ENCODE measurements around the gene MTCL1. TPM values are rescaled to one million over a fixed set of nuclear protein-coding genes. Genes with fewer than 3 reads are reported as not detected.

Gene MTCL1
- polyA plus RNA-seq, 1 donor = 24.0 TPM

GRCh38 chr18:8830067-8831060, 125.0 kb downstream of the MTCL1 start:
- Histone ChIP-seq H3K9me3 (ENCODE audit: control insufficient read depth, low read depth, low read length) (peaks cover 2% of the 10 kb centered on the region), H3K4me1 (ENCODE audit: control insufficient read depth, insufficient read depth, low read length) (no peaks in the 10 kb centered on the region), H3K27me3 (ENCODE audit: control insufficient read depth, insufficient read depth, low read length) (no peaks in the 10 kb centered on the region), H3K36me3 (ENCODE audit: control insufficient read depth, insufficient read depth, low read length) (peaks cover 4% of the 10 kb centered on the region), H3K4me3 (ENCODE audit: low read length) (no peak overlapping the region), H3K27ac (ENCODE audit: low read length) (no peak overlapping the region)
- DNase-seq = no peak
- WGBS (ENCODE audit: insufficient coverage, low lambda C conversion rate) = 100% methylated on average over 4 of the region's 16 CpGs

GRCh38 chr18:8831112-8831511, 125.8 kb downstream of the MTCL1 start:
- Histone ChIP-seq H3K27me3 (ENCODE audit: control insufficient read depth, insufficient read depth, low read length) (no peaks in the 10 kb centered on the region), H3K36me3 (ENCODE audit: control insufficient read depth, insufficient read depth, low read length) (no peaks in the 10 kb centered on the region), H3K4me3 (ENCODE audit: low read length) (no peak overlapping the region), H3K4me1 (ENCODE audit: control insufficient read depth, insufficient read depth, low read length) (no peaks in the 10 kb centered on the region), H3K9me3 (ENCODE audit: control insufficient read depth, low read depth, low read length) (peaks cover 2% of the 10 kb centered on the region), H3K27ac (ENCODE audit: low read length) (no peak overlapping the region)
- no CpG with 5 or more reads among the region's 3 CpGs for WGBS (ENCODE audit: insufficient coverage, low lambda C conversion rate)
- DNase-seq = no peak

GRCh38 chr18:8831531-8831930, 126.2 kb downstream of the MTCL1 start:
- no CpG with 5 or more reads among the region's 14 CpGs for WGBS (ENCODE audit: insufficient coverage, low lambda C conversion rate)
- peaks cover 2% of the 10 kb centered on the region for H3K9me3 ChIP-seq (ENCODE audit: control insufficient read depth, low read depth, low read length)
- no peaks in the 10 kb centered on the region for H3K4me1 ChIP-seq (ENCODE audit: control insufficient read depth, insufficient read depth, low read length)
- no peak overlapping the region for H3K4me3 ChIP-seq (ENCODE audit: low read length)
- no peak for DNase-seq
- H3K27ac ChIP-seq (ENCODE audit: low read length) = no peak overlapping the region
- H3K36me3 ChIP-seq (ENCODE audit: control insufficient read depth, insufficient read depth, low read length) = no peaks in the 10 kb centered on the region
- no peaks in the 10 kb centered on the region for H3K27me3 ChIP-seq (ENCODE audit: control insufficient read depth, insufficient read depth, low read length)

- Histone ChIP-seq H3K27ac (ENCODE audit: low read length) (no peak overlapping the region), H3K27me3 (ENCODE audit: control insufficient read depth, insufficient read depth, low read length) (no peaks in the 10 kb centered on the region), H3K4me3 (ENCODE audit: low read length) (no peak overlapping the region), H3K9me3 (ENCODE audit: control insufficient read depth, low read depth, low read length) (peaks cover 6% of the 10 kb centered on the region), H3K36me3 (ENCODE audit: control insufficient read depth, insufficient read depth, low read length) (no peaks in the 10 kb centered on the region), H3K4me1 (ENCODE audit: control insufficient read depth, insufficient read depth, low read length) (no peaks in the 10 kb centered on the region)
- no peak for DNase-seq
- 80% methylated on average over 1 of the region's 2 CpGs for WGBS (ENCODE audit: insufficient coverage, low lambda C conversion rate)
These were observed 128.1 kb downstream of the MTCL1 start for GRCh38 chr18:8833480-8833879.

GRCh38 chr18:8834881-8835280, 129.5 kb downstream of the MTCL1 start:
- no peak for DNase-seq
- Histone ChIP-seq H3K36me3 (ENCODE audit: control insufficient read depth, insufficient read depth, low read length) (no peaks in the 10 kb centered on the region), H3K27ac (ENCODE audit: low read length) (no peak overlapping the region), H3K9me3 (ENCODE audit: control insufficient read depth, low read depth, low read length) (peaks cover 6% of the 10 kb centered on the region), H3K4me1 (ENCODE audit: control insufficient read depth, insufficient read depth, low read length) (no peaks in the 10 kb centered on the region), H3K27me3 (ENCODE audit: control insufficient read depth, insufficient read depth, low read length) (no peaks in the 10 kb centered on the region), H3K4me3 (ENCODE audit: low read length) (no peak overlapping the region)
- WGBS (ENCODE audit: insufficient coverage, low lambda C conversion rate) = 94% methylated on average over 3 of the region's 6 CpGs

- Histone ChIP-seq H3K27me3 (ENCODE audit: control insufficient read depth, insufficient read depth, low read length) (no peaks in the 10 kb centered on the region), H3K36me3 (ENCODE audit: control insufficient read depth, insufficient read depth, low read length) (no peaks in the 10 kb centered on the region), H3K9me3 (ENCODE audit: control insufficient read depth, low read depth, low read length) (peaks cover 6% of the 10 kb centered on the region), H3K27ac (ENCODE audit: low read length) (no peak overlapping the region), H3K4me3 (ENCODE audit: low read length) (no peak overlapping the region), H3K4me1 (ENCODE audit: control insufficient read depth, insufficient read depth, low read length) (no peaks in the 10 kb centered on the region)
- WGBS (ENCODE audit: insufficient coverage, low lambda C conversion rate) = 86% methylated on average over 1 of the region's 3 CpGs
- DNase-seq = no peak
These were observed 130.2 kb downstream of the MTCL1 start for GRCh38 chr18:8835521-8835953.

GRCh38 chr18:8839281-8839680, 133.9 kb downstream of the MTCL1 start:
- Histone ChIP-seq H3K36me3 (ENCODE audit: control insufficient read depth, insufficient read depth, low read length) (no peaks in the 10 kb centered on the region), H3K9me3 (ENCODE audit: control insufficient read depth, low read depth, low read length) (peaks cover 6% of the 10 kb centered on the region), H3K27ac (ENCODE audit: low read length) (no peak overlapping the region), H3K4me1 (ENCODE audit: control insufficient read depth, insufficient read depth, low read length) (no peaks in the 10 kb centered on the region), H3K4me3 (ENCODE audit: low read length) (no peak overlapping the region), H3K27me3 (ENCODE audit: control insufficient read depth, insufficient read depth, low read length) (no peaks in the 10 kb centered on the region)
- WGBS (ENCODE audit: insufficient coverage, low lambda C conversion rate) = no CpG with 5 or more reads among the region's 3 CpGs
- no peak for DNase-seq

- Histone ChIP-seq H3K4me1 (ENCODE audit: control insufficient read depth, insufficient read depth, low read length) (no peaks in the 10 kb centered on the region), H3K36me3 (ENCODE audit: control insufficient read depth, insufficient read depth, low read length) (no peaks in the 10 kb centered on the region), H3K4me3 (ENCODE audit: low read length) (no peak overlapping the region), H3K9me3 (ENCODE audit: control insufficient read depth, low read depth, low read length) (peaks cover 3% of the 10 kb centered on the region), H3K27me3 (ENCODE audit: control insufficient read depth, insufficient read depth, low read length) (no peaks in the 10 kb centered on the region), H3K27ac (ENCODE audit: low read length) (no peak overlapping the region)
- DNase-seq = no peak
- no CpG with 5 or more reads among the region's 4 CpGs for WGBS (ENCODE audit: insufficient coverage, low lambda C conversion rate)
These were observed 136.6 kb downstream of the MTCL1 start for GRCh38 chr18:8841781-8842485.

- H3K36me3 ChIP-seq (ENCODE audit: control insufficient read depth, insufficient read depth, low read length) = no peaks in the 10 kb centered on the region
- H3K27ac ChIP-seq (ENCODE audit: low read length) = no peak overlapping the region
- no peak overlapping the region for H3K4me3 ChIP-seq (ENCODE audit: low read length)
- no peaks in the 10 kb centered on the region for H3K9me3 ChIP-seq (ENCODE audit: control insufficient read depth, low read depth, low read length)
- no peaks in the 10 kb centered on the region for H3K27me3 ChIP-seq (ENCODE audit: control insufficient read depth, insufficient read depth, low read length)
- no CpG with 5 or more reads among the region's 5 CpGs for WGBS (ENCODE audit: insufficient coverage, low lambda C conversion rate)
- no peak for DNase-seq
- H3K4me1 ChIP-seq (ENCODE audit: control insufficient read depth, insufficient read depth, low read length) = no peaks in the 10 kb centered on the region
These were observed 137.2 kb downstream of the MTCL1 start for GRCh38 chr18:8842506-8842905.

GRCh38 chr18:8843005-8843404, 137.6 kb downstream of the MTCL1 start:
- no peaks in the 10 kb centered on the region for H3K27me3 ChIP-seq (ENCODE audit: control insufficient read depth, insufficient read depth, low read length)

More at GRCh38 chr18:8843005-8843404, 137.6 kb downstream of the MTCL1 start:
- Histone ChIP-seq H3K9me3 (ENCODE audit: control insufficient read depth, low read depth, low read length) (no peaks in the 10 kb centered on the region), H3K4me1 (ENCODE audit: control insufficient read depth, insufficient read depth, low read length) (no peaks in the 10 kb centered on the region), H3K36me3 (ENCODE audit: control insufficient read depth, insufficient read depth, low read length) (no peaks in the 10 kb centered on the region), H3K4me3 (ENCODE audit: low read length) (no peak overlapping the region), H3K27ac (ENCODE audit: low read length) (no peak overlapping the region)
- no peak for DNase-seq
- WGBS (ENCODE audit: insufficient coverage, low lambda C conversion rate) = no CpG with 5 or more reads among the region's 1 CpG

Measured in large intestine (tissue), 3 donors.